Dedifferentiated amniotic fluid mesenchymal stem cell (primary cell): ENCODE measurements around the gene GALNT14.
"Not testable (repeated sequence)": the region's sequence is repeated elsewhere in the genome, so short reads cannot be mapped to it uniquely, and the experiment has no call there.

Experiments used
- DNase-seq: peaks from one replicate; pipeline ENCODE4 v3.0.0-alpha.2; 2016; ENCODE audit errors: extremely low spot score

The GALNT14 gene

GRCh38 chr2:30938196-30938595 lies 200.0 kb downstream of the GALNT14 start:
- DNase-seq, result no peak

GRCh38 chr2:30936977-30937376 lies 201.3 kb downstream of the GALNT14 start:
- DNase-seq, result no peak

GRCh38 chr2:30935795-30936194 lies 202.4 kb downstream of the GALNT14 start:
- no peak for DNase-seq

- DNase-seq, result no peak
Observed at GRCh38 chr2:30934066-30934465, 204.2 kb downstream of the GALNT14 start.

- no peak for DNase-seq
Observed at GRCh38 chr2:30933496-30933895, 204.7 kb downstream of the GALNT14 start.

GRCh38 chr2:30932870-30933269 lies 205.4 kb downstream of the GALNT14 start:
- DNase-seq, result no peak

GRCh38 chr2:30931841-30932407 lies 206.3 kb downstream of the GALNT14 start:
- DNase-seq, result no peak

GRCh38 chr2:30930716-30931115 lies 207.5 kb downstream of the GALNT14 start:
- DNase-seq, result no peak

- no peak for DNase-seq
Observed at GRCh38 chr2:30927465-30928075, 210.7 kb downstream of the GALNT14 start.

- no peak for DNase-seq
Observed at GRCh38 chr2:30926606-30927005, 211.6 kb downstream of the GALNT14 start.

- no peak for DNase-seq
Observed at GRCh38 chr2:30923623-30924022, 214.6 kb downstream of the GALNT14 start.

- DNase-seq, result no peak
Observed at GRCh38 chr2:30920511-30920910, 217.7 kb downstream of the GALNT14 start.

GRCh38 chr2:30915486-30915885 lies 222.8 kb downstream of the GALNT14 start:
- no peak for DNase-seq

- DNase-seq, result no peak
Observed at GRCh38 chr2:30914456-30914855, 223.8 kb downstream of the GALNT14 start.

GRCh38 chr2:30912056-30912455 lies 226.2 kb downstream of the GALNT14 start:
- no peak for DNase-seq

GRCh38 chr2:30911327-30911726 lies 226.9 kb downstream of the GALNT14 start:
- no peak for DNase-seq

GRCh38 chr2:30910686-30911085 lies 227.6 kb downstream of the GALNT14 start:
- DNase-seq, result no peak

- not testable (repeated sequence) for DNase-seq
Observed at GRCh38 chr2:30904437-30904836, 233.8 kb downstream of the GALNT14 start.

GRCh38 chr2:30903326-30903725 lies 234.9 kb downstream of the GALNT14 start:
- no peak for DNase-seq

- no peak for DNase-seq
Observed at GRCh38 chr2:30900381-30900780, 237.9 kb downstream of the GALNT14 start.

GRCh38 chr2:30899516-30900054 lies 238.7 kb downstream of the GALNT14 start:
- no peak for DNase-seq

GRCh38 chr2:30897539-30897938 lies 240.7 kb downstream of the GALNT14 start:
- no peak for DNase-seq

GRCh38 chr2:30894498-30895119 lies 243.6 kb downstream of the GALNT14 start:
- no peak for DNase-seq
